ENCODE measurements around the gene S1PR4. TPM values are rescaled to one million over a fixed set of nuclear protein-coding genes. Genes with fewer than 3 reads are reported as not detected.
A peak's percentile ranks its signal among the peaks of the same experiment; 100 is the strongest.

The S1PR4 gene
- total and polyA plus RNA-seq, 8 donors, result 0.23 to 1.1 (median 0.90) TPM; not detected in 2

GRCh38 chr19:3133793-3134116, 44.8 kb upstream of the S1PR4 start:
- no peak for TF ChIP-seq CTCF (IDR thresholded peaks at IDR 0.05)
- no peak for DNase-seq
- no peak for FAIRE-seq
- intact Hi-C loops (cut with DNase I), result no loop called here
- 50 to 58% methylated on average over 4 of the region's 4 CpGs for WGBS, 2 donors
- no peaks in the 10 kb centered on the region for H3K27me3 ChIP-seq
- H3K4me3 ChIP-seq, result no peak overlapping the region
- no peaks in the 10 kb centered on the region for H3K4me1 ChIP-seq
- H3K27ac ChIP-seq, result peak overlapping the region in 2 of 4 donors; percentile 59 to 62
- no peaks in the 10 kb centered on the region for H3K36me3 ChIP-seq
- ATAC-seq, result no peak
- H3K9me3 ChIP-seq, result no peaks in the 10 kb centered on the region

- Histone ChIP-seq H3K4me3 (peak within 1 kb of the TSS in 1 of 4 donors; percentile 31), H3K36me3 (no peaks in the 10 kb centered on the region), H3K27ac (peak within 1 kb of the TSS in 1 of 4 donors; percentile 44), H3K4me1 (no peaks in the 10 kb centered on the region), H3K9me3 (no peaks in the 10 kb centered on the region), H3K27me3 (no peaks in the 10 kb centered on the region)
- WGBS, 2 donors, result 53 to 68% methylated on average over 34 to 40 of the region's 40 CpGs
- ATAC-seq, result peak in 3 of 4 donors; percentile 49 to 65 (median 51)
- no peak for TF ChIP-seq CTCF (IDR thresholded peaks at IDR 0.05)
- no peak for FAIRE-seq
- DNase-seq, result peak in 1 of 6 donors; percentile 63
- intact Hi-C loops (cut with DNase I), result no loop called here
Observed at GRCh38 chr19:3135961-3136683, 42.4 kb upstream of the S1PR4 start, which contains the start of gene GNA15. Gene GNA15, plus strand, starts transcription at chr19:3136033. Its CDS starts 418 bp downstream, at chr19:3136451.

GRCh38 chr19:3136684-3137055, 41.9 kb upstream of the S1PR4 start:
- no peaks in the 10 kb centered on the region for H3K36me3 ChIP-seq

GRCh38 chr19:3137119-3137518, 41.5 kb upstream of the S1PR4 start:
- Histone ChIP-seq H3K27ac (no peak overlapping the region), H3K36me3 (no peaks in the 10 kb centered on the region), H3K27me3 (no peaks in the 10 kb centered on the region), H3K9me3 (no peaks in the 10 kb centered on the region), H3K4me1 (no peaks in the 10 kb centered on the region), H3K4me3 (peak overlapping the region in 1 of 4 donors; percentile 31)
- no peak for ATAC-seq
- intact Hi-C loops (cut with DNase I), result no loop called here
- no peak for DNase-seq
- FAIRE-seq, result no peak
- 65 to 73% methylated on average over 7 of the region's 7 CpGs for WGBS, 2 donors
- TF ChIP-seq CTCF (IDR thresholded peaks at IDR 0.05), result no peak

More at GRCh38 chr19:3136684-3137055, 41.9 kb upstream of the S1PR4 start:
- no peak for TF ChIP-seq CTCF (IDR thresholded peaks at IDR 0.05)
- Histone ChIP-seq H3K4me3 (peak overlapping the region in 1 of 4 donors; percentile 31), H3K27me3 (no peaks in the 10 kb centered on the region), H3K27ac (no peak overlapping the region), H3K9me3 (no peaks in the 10 kb centered on the region), H3K4me1 (no peaks in the 10 kb centered on the region)
- 74 to 88% methylated on average over 16 of the region's 16 CpGs for WGBS, 2 donors
- intact Hi-C loops (cut with DNase I), result no loop called here
- no peak for FAIRE-seq
- no peak for ATAC-seq
- no peak for DNase-seq

GRCh38 chr19:3138268-3138667, 40.3 kb upstream of the S1PR4 start:
- Histone ChIP-seq H3K27ac (no peak overlapping the region), H3K36me3 (no peaks in the 10 kb centered on the region), H3K9me3 (no peaks in the 10 kb centered on the region), H3K4me1 (no peaks in the 10 kb centered on the region), H3K4me3 (no peak overlapping the region), H3K27me3 (no peaks in the 10 kb centered on the region)
- no peak for ATAC-seq
- 57 to 76% methylated on average over 15 of the region's 15 CpGs for WGBS, 2 donors
- no peak for TF ChIP-seq CTCF (IDR thresholded peaks at IDR 0.05)
- intact Hi-C loops (cut with DNase I), result no loop called here
- FAIRE-seq, result no peak
- no peak for DNase-seq
